Fibroblast of skin of left quadriceps (primary cell): ENCODE results near the gene CBL.

Source experiments
- DNase-seq, 2 experiments: peaks; one replicate each; pipeline ENCODE4 v3.0.0-alpha.2; 2013; ENCODE audit warnings: low read depth in 2 of 2

Gene CBL

GRCh38 chr11:119309953-119310681 is 104.0 kb downstream of the CBL start:
- DNase-seq = no peak

GRCh38 chr11:119310682-119311052 is 104.5 kb downstream of the CBL start:
- DNase-seq = no peak

GRCh38 chr11:119314726-119315125 is 108.6 kb downstream of the CBL start:
- no peak for DNase-seq

- DNase-seq = no peak
These were observed 109.2 kb downstream of the CBL start for GRCh38 chr11:119315131-119316015.

GRCh38 chr11:119316016-119316728 is 110.0 kb downstream of the CBL start:
- no peak for DNase-seq

- no peak for DNase-seq
These were observed 110.8 kb downstream of the CBL start, which contains the start of gene MCAM for GRCh38 chr11:119316729-119317591. Gene MCAM (minus strand): TSS chr11:119317130. CDS start chr11:119317101, 29 bp downstream.

GRCh38 chr11:119317592-119318239 is 111.6 kb downstream of the CBL start:
- DNase-seq = no peak

GRCh38 chr11:119318240-119319135 is 112.3 kb downstream of the CBL start:
- DNase-seq = no peak

GRCh38 chr11:119319136-119319699 is 113.1 kb downstream of the CBL start:
- DNase-seq = no peak

GRCh38 chr11:119319700-119320239 is 113.6 kb downstream of the CBL start:
- no peak for DNase-seq

GRCh38 chr11:119320240-119320775 is 114.2 kb downstream of the CBL start:
- no peak for DNase-seq

GRCh38 chr11:119320776-119321524 is 114.8 kb downstream of the CBL start:
- DNase-seq = no peak

GRCh38 chr11:119322360-119322739 is 116.2 kb downstream of the CBL start:
- no peak for DNase-seq

GRCh38 chr11:119322921-119323531 is 116.9 kb downstream of the CBL start:
- no peak for DNase-seq

GRCh38 chr11:119323532-119324033 is 117.4 kb downstream of the CBL start:
- no peak for DNase-seq

GRCh38 chr11:119324189-119324588 is 118.0 kb downstream of the CBL start:
- no peak for DNase-seq

GRCh38 chr11:119329320-119329719 is 123.2 kb downstream of the CBL start:
- no peak for DNase-seq
